HG03521 (cell line): ENCODE results near the gene ASIC4.
A peak's percentile ranks its signal among the peaks of the same experiment; 100 is the strongest.

ENCODE experiments used
- ATAC-seq: cut with Tn5 transposase; IDR thresholded peaks from one replicate; pipeline ENCODE4 v1.9.1; 2021; ENCODE audit warnings: mild to moderate bottlenecking, moderate library complexity; ENCODE audit not compliant: unreplicated experiment

ASIC4 gene

GRCh38 chr2:219548990-219549389 lies 34.7 kb downstream of the ASIC4 start:
- no peak for ATAC-seq

GRCh38 chr2:219549619-219550018 lies 35.3 kb downstream of the ASIC4 start:
- no peak for ATAC-seq

- no peak for ATAC-seq
Observed at GRCh38 chr2:219551441-219552381, 37.4 kb downstream of the ASIC4 start.

GRCh38 chr2:219552382-219553167 lies 38.3 kb downstream of the ASIC4 start:
- ATAC-seq, result peak; percentile 92

GRCh38 chr2:219553168-219553417 lies 38.8 kb downstream of the ASIC4 start:
- ATAC-seq, result no peak

GRCh38 chr2:219553463-219553963 lies 39.2 kb downstream of the ASIC4 start:
- ATAC-seq, result no peak

- ATAC-seq, result no peak
Observed at GRCh38 chr2:219554350-219554749, 40.1 kb downstream of the ASIC4 start.

GRCh38 chr2:219555956-219556355 lies 41.7 kb downstream of the ASIC4 start:
- no peak for ATAC-seq

- no peak for ATAC-seq
Observed at GRCh38 chr2:219556413-219556812, 42.1 kb downstream of the ASIC4 start.

- no peak for ATAC-seq
Observed at GRCh38 chr2:219557320-219557719, 43.0 kb downstream of the ASIC4 start.

GRCh38 chr2:219557791-219558785 lies 43.8 kb downstream of the ASIC4 start:
- no peak for ATAC-seq

- no peak for ATAC-seq
Observed at GRCh38 chr2:219559156-219559915, 45.1 kb downstream of the ASIC4 start.

GRCh38 chr2:219560037-219560892 lies 46.0 kb downstream of the ASIC4 start:
- no peak for ATAC-seq

- no peak for ATAC-seq
Observed at GRCh38 chr2:219560893-219561178, 46.6 kb downstream of the ASIC4 start.

- no peak for ATAC-seq
Observed at GRCh38 chr2:219561179-219562048, 47.1 kb downstream of the ASIC4 start.

GRCh38 chr2:219562049-219563020 lies 48.1 kb downstream of the ASIC4 start:
- no peak for ATAC-seq

- ATAC-seq, result no peak
Observed at GRCh38 chr2:219563271-219563928, 49.1 kb downstream of the ASIC4 start.
